Lung (tissue), 12 donors: Measurements from ENCODE around the gene PCDHGA3. TPM values are rescaled to one million over a fixed set of nuclear protein-coding genes. Genes with fewer than 3 reads are reported as not detected.
"Not testable (repeated sequence)": the region's sequence is repeated elsewhere in the genome, so short reads cannot be mapped to it uniquely, and the experiment has no call there.

Experiments used
- ATAC-seq: fragments of 200-7000 bp; cut with Tn5 transposase; one replicate; pipeline ENCODE4 v1.9.1; 2020; ENCODE audit warnings: moderate number of reproducible peaks; ENCODE audit not compliant: insufficient read depth, low FRiP score
- DNase-seq, 3 donors: peaks; one replicate each; pipeline ENCODE4 v3.0.0-alpha.2; 2013 to 2017
- H3K27ac ChIP-seq, 2 donors: one replicate each; pipeline ENCODE4 v1.5.1; 2013; ENCODE audit warnings: mild to moderate bottlenecking in 2 of 2, moderate library complexity in 2 of 2, control low read depth in 1 of 2, inconsistent platforms in 1 of 2, low read depth in 1 of 2, low read length in 1 of 2
- H3K27me3 ChIP-seq, 3 donors: one replicate each; pipeline ENCODE4 v1.5.1; 2013; ENCODE audit warnings: low read length in 2 of 3; ENCODE audit not compliant: control insufficient read depth in 3 of 3, insufficient read depth in 3 of 3
- H3K36me3 ChIP-seq, 4 donors: one replicate each; pipeline ENCODE4 v1.5.1; 2013; ENCODE audit warnings: low read length in 4 of 4, mild to moderate bottlenecking in 1 of 4, moderate library complexity in 1 of 4; ENCODE audit not compliant: control insufficient read depth in 4 of 4, insufficient read depth in 4 of 4
- H3K4me1 ChIP-seq, 5 donors: one replicate each; pipeline ENCODE4 v1.5.1; 2013; ENCODE audit warnings: low read length in 5 of 5, mild to moderate bottlenecking in 2 of 5, moderate library complexity in 1 of 5; ENCODE audit not compliant: control insufficient read depth in 5 of 5, insufficient read depth in 5 of 5
- H3K4me3 ChIP-seq: one replicate; pipeline ENCODE4 v1.5.1; 2013; ENCODE audit warnings: mild to moderate bottlenecking, control low read depth, moderate library complexity
- H3K9ac ChIP-seq, 2 donors: one replicate each; pipeline ENCODE4 v1.5.1; 2013; ENCODE audit warnings: low read length in 2 of 2, control low read depth in 1 of 2; ENCODE audit not compliant: insufficient read depth in 1 of 2
- H3K9me3 ChIP-seq, 4 donors: one replicate each; pipeline ENCODE4 v1.5.1; 2013; ENCODE audit warnings: low read length in 3 of 4, mild to moderate bottlenecking in 1 of 4, moderate library complexity in 1 of 4; ENCODE audit not compliant: control insufficient read depth in 4 of 4, insufficient read depth in 3 of 4
- WGBS, 2 donors: extraction: QIAGEN DNeasy Blood & Tissue Kit; methylation state at CpG; one replicate each; pipeline ENCODE4 v1.1.7; 2013; 5-methylcytosine and 5-hydroxymethylcytosine counted together
- polyA plus RNA-seq, 2 donors: library from polyadenylated mRNA; stranded (reverse); fragments of 200-250 nt; gene quantifications; one replicate each; pipeline ENCODE4 v1.2.1, GENCODE V29; 2013
- total RNA-seq, 2 donors: library from RNA; depleted of rRNA in 1 of 2; stranded (reverse); fragments of >200 nt in 1 of 2; gene quantifications; one replicate each; pipeline ENCODE4 v1.2.1, GENCODE V29; 2014 to 2021
- TF ChIP-seq, protein P1 (sequence below): IDR thresholded peaks from 2 replicates; pipeline ENCODE4 v1.5.1; 2012; ENCODE audit warnings: mild to moderate bottlenecking; ENCODE audit errors: control extremely low read depth, extremely low read depth
- donor health status: control.
- donor health status: control.
- donor health status: Bipolar disorder and iron deficiency.
- donor health status: healthy.
- donor health status: DM: yes; HTN: yes; CAD: no.

Gene PCDHGA3
- total and polyA plus RNA-seq, 4 donors, result 0.26 to 5.1 (median 1.3) TPM

DNA sequence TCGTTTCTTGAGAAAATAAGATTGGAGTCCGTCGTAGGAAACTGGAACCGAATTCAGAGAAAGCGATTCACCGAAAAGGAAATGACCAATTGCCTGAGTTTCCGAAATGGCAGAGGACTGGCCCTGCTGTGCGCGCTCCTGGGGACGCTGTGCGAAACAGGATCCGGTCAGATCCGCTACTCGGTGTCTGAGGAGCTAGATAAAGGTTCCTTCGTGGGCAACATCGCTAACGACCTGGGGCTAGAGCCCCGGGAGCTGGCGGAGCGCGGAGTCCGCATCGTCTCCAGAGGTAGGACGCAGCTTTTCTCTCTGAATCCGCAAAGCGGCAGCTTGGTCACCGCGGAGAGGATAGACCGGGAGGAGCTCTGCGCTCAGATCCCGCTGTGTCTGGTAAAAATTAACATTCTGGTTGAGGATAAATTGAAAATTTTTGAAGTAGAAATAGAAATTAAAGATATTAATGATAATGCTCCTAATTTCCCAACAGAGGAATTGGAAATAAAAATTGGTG, 379 bp downstream of the PCDHGA3 start:
- Histone ChIP-seq H3K27ac (peak overlapping the region in 1 of 2 donors; percentile 80), H3K36me3 (no peaks in the 10 kb centered on the region), H3K27me3 (no peaks in the 10 kb centered on the region), H3K4me3 (no peak overlapping the region), H3K9me3 (peaks cover 0 to 50% (median 24%) of the 10 kb centered on the region in 4 donors), H3K4me1 (no peaks in the 10 kb centered on the region), H3K9ac (no peak overlapping the region)
- ATAC-seq, result no peak
- no peak for DNase-seq
- WGBS, 2 donors, result 24 to 30% methylated on average over 31 of the region's 31 CpGs
- TF ChIP-seq, protein P1, sequence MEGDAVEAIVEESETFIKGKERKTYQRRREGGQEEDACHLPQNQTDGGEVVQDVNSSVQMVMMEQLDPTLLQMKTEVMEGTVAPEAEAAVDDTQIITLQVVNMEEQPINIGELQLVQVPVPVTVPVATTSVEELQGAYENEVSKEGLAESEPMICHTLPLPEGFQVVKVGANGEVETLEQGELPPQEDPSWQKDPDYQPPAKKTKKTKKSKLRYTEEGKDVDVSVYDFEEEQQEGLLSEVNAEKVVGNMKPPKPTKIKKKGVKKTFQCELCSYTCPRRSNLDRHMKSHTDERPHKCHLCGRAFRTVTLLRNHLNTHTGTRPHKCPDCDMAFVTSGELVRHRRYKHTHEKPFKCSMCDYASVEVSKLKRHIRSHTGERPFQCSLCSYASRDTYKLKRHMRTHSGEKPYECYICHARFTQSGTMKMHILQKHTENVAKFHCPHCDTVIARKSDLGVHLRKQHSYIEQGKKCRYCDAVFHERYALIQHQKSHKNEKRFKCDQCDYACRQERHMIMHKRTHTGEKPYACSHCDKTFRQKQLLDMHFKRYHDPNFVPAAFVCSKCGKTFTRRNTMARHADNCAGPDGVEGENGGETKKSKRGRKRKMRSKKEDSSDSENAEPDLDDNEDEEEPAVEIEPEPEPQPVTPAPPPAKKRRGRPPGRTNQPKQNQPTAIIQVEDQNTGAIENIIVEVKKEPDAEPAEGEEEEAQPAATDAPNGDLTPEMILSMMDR, result no peak

DNA sequence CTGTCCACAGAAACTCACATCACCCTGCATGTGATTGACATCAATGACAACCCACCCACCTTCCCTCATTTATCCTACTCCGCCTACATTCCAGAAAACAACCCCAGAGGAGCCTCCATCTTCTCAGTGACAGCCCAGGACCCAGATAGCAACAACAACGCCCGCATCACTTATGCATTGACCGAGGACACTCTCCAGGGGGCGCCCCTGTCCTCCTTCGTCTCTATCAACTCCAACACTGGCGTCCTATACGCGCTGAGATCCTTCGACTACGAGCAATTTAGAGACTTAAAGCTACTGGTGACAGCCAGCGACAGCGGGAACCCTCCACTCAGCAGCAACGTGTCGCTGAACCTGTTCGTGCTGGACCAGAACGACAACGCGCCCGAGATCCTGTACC, 1.7 kb downstream of the PCDHGA3 start:
- no peak overlapping the region for H3K9ac ChIP-seq
- no peak for ATAC-seq
- H3K4me1 ChIP-seq, result no peaks in the 10 kb centered on the region
- no peaks in the 10 kb centered on the region for H3K36me3 ChIP-seq
- no peak overlapping the region for H3K4me3 ChIP-seq
- 33 to 39% methylated on average over 20 of the region's 20 CpGs for WGBS, 2 donors
- peaks cover 0 to 47% (median 21%) of the 10 kb centered on the region in 4 donors for H3K9me3 ChIP-seq
- DNase-seq, result no peak
- TF ChIP-seq, protein P1, result no peak
- H3K27me3 ChIP-seq, result no peaks in the 10 kb centered on the region
- H3K27ac ChIP-seq, result no peak overlapping the region

DNA sequence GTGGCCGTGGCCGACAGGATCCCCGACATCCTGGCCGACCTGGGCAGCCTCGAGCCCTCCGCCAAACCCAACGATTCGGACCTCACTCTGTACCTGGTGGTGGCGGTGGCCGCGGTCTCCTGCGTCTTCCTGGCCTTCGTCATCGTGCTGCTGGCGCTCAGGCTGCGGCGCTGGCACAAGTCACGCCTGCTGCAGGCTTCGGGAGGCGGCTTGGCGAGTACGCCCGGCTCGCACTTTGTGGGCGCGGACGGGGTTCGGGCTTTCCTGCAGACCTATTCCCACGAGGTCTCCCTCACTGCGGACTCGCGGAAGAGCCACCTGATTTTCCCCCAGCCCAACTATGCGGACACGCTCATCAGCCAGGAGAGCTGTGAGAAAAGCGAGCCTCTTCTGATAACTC, 2.4 kb downstream of the PCDHGA3 start:
- not testable (repeated sequence) for H3K27ac ChIP-seq, H3K4me1 ChIP-seq, DNase-seq, H3K4me3 ChIP-seq, H3K27me3 ChIP-seq, ATAC-seq, H3K9ac ChIP-seq, H3K36me3 ChIP-seq
- 38 to 49% methylated on average over 20 to 27 of the region's 35 CpGs for WGBS, 2 donors
- peaks cover 0 to 44% (median 24%) of the 10 kb centered on the region in 4 donors for H3K9me3 ChIP-seq

DNA sequence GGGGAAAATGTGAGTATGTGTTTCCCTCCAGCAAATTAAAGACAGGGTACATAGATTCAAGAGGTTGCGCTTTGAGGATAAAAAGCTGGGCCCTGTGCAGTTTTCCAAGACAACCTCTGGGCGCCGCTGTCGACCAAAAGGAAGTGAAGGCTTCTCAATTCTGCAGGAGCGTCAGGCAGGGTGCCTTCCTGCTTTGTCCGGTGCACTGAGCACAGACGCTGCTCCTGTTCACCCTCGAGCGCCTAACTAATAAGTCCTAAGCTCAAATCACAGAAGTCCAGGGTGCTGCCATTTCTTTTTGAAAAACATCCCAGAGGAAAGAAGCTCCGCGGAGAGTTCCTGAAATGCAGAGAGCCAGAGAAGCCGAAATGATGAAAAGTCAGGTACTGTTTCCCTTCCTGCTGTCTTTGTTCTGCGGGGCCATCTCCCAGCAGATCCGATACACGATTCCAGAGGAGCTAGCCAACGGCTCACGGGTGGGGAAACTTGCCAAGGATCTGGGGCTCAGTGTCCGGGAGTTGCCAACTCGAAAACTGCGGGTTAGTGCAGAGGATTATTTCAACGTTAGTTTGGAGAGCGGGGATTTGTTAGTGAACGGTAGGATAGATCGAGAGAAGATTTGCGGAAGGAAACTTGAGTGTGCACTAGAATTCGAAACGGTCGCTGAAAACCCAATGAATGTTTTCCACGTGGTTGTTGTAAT, 6.4 kb downstream of the PCDHGA3 start, which contains the start of gene PCDHGB1:
Gene PCDHGB1, plus strand, starts transcription at position 183 of the 703 bp plus-strand sequence. Its CDS starts 162 bp downstream, at position 345.
- no peak within 1 kb of the TSS for H3K4me3 ChIP-seq
- WGBS, 2 donors, result 26 to 30% methylated on average over 29 of the region's 29 CpGs
- H3K27ac ChIP-seq, result no peak within 1 kb of the TSS
- no peaks in the 10 kb centered on the region for H3K4me1 ChIP-seq
- peak in 2 of 3 donors; percentile 20 to 31 for DNase-seq
- no peaks in the 10 kb centered on the region for H3K36me3 ChIP-seq
- H3K27me3 ChIP-seq, result no peaks in the 10 kb centered on the region
- no peak for ATAC-seq
- TF ChIP-seq, protein P1, result no peak
- peaks cover 0 to 43% (median 21%) of the 10 kb centered on the region in 4 donors for H3K9me3 ChIP-seq
- no peak within 1 kb of the TSS for H3K9ac ChIP-seq
